ENCODE data around the gene RNF130. TPM values are rescaled to one million over a fixed set of nuclear protein-coding genes. Genes with fewer than 3 reads are reported as not detected.

Gene RNF130
- polyA plus RNA-seq, 1 donor = 41.8 TPM

DNA sequence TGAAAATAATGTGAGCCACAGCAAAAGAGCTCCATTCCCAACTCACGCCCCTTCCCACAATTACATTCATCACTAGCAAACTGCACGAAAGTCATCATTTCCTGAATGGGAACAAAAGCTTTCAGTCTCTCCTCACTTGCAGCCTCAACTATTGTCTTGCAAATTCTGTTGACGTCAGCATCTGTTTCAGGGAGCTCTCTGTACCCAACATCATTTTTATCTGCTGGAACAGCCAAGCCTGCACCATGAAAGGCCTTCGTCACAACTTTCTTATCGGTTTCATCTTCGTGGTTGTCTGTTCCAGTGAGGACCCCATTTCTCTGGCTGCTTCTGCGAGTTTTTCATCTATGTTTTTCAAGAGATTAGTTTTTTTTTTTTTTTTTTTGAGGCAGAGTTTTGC, 14.3 kb upstream of the RNF130 start:
- no peak for DNase-seq

DNA sequence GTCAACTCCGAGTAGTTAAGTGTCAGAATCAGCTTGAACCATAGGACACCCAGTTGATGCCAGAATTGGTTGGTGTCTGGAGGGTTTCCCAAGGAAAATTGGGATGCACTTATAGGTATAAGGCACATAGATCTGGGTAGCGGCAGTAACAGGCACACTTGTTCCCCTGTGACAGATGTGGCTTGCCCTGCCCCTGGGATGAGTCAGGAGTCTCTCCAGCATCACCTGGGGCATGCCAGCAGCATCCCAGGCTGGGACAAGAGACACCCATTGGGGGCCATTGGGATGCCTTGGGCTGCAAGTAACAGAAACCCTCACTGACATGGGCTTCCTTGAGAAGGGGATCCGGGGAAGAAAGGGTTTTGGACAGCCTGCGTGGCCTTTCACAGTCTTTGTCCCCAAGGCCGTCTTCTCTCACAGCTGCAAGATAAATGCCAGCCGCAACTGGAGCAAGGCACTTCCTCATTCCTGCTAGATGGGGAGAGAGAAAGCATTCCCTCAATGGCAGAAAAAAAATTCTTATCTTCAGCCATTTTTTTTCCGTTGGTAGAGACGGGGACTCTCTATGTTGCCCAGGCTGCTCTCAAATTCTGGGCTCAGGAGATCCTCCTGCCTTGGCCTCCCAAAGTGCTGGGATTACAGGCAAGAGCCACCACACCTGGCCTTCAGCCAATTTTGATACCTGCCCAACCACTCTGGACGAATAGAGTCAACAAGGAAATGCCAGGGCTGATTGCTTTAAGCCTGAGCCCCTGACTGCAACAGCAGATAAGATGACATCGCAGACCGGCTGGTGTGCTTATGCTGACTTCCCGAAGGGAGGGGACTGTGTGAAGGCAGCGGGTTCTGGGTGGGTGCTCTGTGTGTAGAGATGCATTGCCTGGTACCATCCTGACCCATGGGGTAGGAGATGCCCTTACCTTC, 13.3 kb upstream of the RNF130 start:
- no peak for DNase-seq

DNA sequence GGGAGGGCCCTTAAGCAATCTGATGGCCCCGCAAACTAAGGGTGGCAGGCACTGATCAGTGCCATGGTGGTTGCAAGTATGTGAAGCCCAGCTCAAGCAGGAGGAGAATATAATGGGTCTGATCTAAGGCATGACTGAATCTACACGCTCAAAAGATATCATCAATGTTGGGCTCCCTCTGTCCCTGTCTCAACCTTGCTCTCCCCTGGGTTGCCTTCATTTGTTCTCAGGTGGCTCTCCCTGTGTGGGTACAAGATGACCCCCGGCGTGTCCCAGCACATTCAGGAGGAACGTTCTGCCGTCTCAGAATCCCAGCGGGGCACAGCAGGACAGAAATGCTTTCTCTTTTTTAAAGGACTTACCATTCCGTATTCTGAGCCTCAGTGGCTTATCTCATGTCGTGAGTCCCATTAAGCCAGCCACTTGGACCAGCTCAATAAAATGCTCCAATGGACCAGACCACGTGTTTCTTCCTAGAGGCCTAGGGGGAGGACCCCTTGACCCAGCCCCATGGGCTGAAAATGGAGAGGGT, 12.0 kb upstream of the RNF130 start:
- DNase-seq = no peak

DNA sequence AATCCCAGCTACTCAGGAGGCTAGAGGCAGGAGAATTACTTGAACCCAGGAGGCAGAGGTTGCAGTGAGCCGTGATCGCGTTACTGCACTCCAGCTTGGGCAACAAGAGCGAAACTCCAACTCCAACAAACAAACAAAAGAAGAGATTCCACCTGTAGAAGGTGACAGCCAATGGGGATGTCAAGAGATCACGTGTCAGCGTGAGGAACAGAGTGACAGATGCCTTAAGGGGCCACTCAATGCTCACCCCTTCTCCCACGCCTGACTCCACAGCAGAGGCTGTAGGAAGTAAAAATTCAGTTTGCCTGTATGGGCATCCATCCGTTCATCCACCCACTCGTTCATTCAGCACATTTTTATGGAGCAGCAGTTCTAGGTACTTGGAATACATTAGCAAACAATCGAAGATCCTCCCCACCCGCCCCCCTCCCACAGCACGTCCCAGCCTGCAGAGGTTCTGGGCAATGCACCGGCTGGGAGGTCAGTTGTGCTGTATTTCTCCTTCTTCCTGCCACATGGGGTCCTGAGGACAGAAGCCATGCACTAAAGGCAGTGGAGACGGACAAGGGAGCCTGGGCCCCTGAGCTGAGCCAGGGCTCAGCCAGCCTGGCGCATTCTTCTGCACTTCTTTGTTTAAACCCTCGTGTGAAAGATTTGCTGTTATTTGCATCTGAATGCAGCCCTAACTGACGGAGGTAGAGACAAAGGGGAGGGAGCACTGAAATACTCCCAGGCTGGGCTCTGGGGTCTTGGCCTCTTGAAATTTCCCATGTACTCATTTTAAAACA, 11.3 kb upstream of the RNF130 start:
- no peak for DNase-seq

DNA sequence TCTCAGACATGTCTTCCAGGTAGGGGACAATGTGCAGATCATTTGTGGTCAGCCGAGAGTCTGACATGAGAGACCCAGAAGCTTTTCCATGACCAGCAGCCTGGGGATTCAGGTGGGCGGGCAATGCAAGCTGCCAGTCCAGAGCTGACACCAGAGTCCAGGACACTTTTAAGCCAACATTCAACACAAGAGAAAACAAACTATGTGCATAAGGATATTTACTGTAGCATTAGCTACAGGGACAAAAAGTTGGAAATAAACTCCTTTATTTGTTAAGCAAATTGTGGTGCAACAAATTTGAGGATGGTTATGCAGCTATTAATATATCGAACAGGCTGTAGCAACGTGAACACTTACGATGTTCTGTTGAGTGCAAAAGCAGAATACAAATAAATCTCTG, 9.9 kb upstream of the RNF130 start:
- DNase-seq = no peak

DNA sequence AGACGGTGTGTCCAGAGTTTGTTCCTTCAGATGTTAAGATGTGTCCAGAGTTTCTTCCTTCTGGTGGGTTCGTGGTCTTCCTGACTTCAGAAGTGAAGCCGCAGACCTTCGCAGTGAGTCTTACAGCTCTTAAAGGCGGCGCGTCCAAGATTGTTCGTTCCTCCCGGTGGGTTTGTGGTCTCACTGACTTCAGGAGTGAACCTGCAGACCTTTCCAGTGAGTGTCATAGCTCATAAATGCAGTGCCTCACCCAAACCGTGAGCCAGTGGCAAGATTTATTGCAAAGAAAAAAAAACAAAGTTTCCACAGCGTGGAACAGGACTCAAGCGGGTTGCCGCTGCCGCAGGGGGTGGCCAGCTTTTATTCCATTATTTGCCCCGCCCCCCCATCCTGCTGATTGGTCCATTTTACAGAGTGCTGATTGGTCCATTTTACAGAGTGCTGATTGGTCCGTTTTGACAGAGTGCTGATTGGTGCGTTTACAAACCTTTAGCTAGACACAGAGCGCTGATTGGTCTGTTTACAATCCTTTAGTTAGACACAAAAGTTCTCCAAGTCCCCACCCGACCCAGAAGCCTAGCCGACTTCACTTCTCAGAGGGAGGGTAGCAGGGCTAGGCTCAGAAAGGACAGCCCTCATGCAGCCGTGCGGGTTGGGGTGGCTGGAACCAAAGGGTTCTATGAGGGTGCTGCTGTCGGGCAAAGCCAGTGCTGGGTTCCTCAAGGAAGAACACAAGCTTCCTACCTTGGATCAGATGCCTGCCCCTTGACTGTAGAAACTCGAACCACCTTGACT, 9.1 kb upstream of the RNF130 start:
- no peak for DNase-seq

DNA sequence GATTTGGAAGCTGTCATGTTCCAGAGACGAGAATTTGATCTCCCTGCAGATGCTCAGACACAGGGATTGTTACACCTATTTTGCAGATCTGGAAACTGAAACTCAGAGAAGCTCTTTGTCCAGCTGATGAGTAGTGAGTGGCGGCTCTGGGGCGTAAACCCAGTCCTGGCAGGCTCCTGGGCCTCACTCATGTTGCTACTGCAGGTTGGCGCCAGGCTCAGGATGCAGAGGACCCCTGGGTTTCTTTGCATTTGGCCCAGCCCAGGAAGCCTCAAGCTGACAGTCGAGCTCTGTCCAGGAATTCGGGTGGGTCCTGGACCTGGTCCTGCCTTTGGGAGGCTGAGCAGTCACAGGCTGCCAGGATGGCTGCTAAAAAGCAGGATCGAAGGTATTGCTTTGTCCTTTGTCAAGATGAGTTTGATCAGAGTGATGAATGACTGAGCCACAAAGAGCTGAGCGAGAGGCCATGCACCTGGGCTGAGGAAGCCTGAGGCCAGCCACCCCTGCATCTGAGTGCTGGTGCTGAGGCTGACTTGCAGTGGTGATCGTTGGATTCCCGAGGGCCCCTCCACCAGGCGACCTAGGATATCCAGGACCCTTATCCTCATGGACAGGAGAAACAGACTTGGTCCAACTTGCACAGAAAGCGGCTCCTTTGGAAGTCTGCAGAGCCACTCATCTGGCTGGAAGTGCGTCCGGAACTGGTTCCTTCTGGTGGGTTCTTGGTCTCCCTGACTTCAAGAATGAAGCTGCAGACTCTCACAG, 8.3 kb upstream of the RNF130 start:
- DNase-seq = no peak

DNA sequence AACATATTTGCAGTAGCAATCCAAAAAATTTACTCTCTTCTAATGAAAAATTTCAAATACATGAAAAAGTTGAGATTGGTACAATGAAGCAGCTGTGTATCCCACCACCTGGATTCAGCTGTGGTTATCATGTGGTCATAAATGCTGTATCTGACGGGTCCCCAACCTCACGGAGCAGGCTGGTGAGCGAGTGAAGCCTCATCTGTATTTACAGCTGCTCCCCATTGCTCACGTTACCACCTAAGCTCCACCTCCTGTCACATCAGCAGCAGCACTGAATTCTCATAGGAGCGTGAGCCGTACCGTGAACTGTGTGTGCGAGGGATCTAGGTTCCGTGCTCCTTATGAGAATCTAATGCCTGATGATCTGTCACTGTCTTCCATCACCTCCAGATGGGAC, 6.8 kb upstream of the RNF130 start:
- DNase-seq = no peak

DNA sequence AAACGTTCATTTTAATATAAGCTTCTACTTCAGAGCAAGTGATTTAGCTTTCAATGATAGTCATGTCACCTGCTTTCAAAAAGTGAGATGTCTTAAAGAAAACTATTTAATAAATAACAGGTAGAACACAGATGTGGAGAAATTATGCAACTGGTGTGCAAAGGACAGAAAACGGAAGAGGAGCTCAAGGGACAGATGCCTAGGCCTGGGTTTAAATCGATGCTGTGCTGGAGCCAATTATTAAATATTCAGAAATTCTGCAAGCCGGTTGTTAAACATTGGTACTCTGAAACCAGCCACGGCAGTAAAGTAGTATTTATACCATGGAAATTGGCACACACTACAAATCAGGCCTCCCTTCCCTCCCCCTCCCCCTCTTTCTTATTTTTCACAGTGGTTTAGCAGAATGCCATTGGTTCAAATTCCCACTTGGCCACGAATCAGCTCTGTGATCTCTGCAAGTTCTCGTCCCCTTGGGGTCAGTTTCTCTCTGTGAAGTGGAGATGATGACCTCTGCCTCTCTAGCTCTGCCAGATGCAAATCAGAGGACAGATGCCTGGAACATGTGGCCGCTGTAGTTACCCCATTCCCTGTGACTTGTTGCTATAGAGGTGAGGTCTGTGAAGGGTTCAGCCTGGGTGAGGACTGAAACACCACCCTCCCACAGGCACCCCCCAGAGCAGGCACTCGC, 6.2 kb upstream of the RNF130 start:
- no peak for DNase-seq

DNA sequence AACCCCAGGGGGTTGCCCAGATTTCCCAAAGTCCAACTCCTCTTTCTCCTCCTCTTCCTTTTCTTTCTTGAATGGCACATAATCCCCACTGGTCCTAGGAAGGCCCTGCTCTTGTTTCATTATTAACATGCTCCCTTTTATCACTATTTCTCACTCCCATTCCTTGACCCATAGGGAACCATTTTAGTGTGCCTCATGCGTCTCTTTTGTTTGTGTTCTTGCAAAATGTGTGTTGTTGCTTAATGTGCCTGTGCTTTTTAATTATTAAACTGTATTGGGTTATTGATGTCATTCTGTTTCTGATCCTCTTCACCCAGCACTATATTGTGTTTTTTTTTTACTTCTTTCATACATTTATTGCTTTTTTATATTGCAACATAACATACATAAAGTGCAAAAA, 4.1 kb upstream of the RNF130 start:
- DNase-seq = no peak

DNA sequence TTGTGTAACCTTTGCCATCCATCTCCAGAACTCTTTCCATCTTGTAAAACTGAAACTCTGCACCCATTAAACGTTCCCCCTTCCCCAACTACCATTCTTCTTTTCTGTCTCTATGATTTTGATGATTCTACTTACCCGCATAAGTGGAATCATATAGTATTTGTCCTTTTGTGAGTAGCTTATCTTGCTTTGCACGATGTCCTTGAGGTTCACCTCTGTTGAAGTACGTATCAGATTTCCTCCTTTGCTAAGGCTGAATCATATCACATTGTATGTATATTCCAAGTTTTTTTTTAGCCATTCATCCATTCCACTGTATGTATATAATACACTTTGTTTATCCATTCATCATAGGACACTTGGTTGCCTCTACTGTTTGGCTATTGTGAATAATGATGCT, 2.9 kb upstream of the RNF130 start:
- no peak for DNase-seq

DNA sequence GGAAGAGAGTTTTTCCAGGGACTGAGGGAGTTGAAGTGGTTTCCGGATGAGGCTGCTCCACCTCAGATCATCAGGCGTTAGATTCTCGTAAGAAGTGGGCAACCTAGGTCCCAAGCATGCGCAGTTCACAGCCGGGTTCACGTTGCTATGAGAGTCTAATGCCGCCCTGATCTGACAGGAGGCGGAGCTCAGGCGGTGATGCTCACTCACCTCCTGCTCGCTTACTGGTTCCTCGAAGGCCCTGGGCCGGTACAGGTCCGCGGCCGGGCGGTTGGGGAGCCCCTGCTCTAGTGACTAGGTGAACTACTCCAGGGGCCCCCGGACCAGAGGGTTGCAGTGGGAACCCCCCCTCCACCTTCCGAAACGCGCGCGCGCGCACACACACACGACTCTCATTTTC, 997 bp upstream of the RNF130 start:
- no peak for DNase-seq

DNA sequence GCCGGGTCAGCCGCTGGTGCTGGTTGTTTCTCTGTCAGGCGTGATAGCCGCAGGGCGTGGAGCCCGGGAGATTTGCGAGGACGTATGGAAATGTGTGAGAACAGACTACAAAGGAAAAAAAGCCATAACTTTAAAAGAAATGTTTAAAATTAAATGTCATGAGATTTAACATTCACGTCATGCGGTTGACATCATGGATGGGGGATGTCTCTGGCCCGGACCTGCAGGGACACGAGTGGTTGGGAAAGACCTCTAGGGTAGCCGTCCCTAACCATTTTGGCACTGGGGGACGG, 643 bp upstream of the RNF130 start:
- DNase-seq = no peak

DNA sequence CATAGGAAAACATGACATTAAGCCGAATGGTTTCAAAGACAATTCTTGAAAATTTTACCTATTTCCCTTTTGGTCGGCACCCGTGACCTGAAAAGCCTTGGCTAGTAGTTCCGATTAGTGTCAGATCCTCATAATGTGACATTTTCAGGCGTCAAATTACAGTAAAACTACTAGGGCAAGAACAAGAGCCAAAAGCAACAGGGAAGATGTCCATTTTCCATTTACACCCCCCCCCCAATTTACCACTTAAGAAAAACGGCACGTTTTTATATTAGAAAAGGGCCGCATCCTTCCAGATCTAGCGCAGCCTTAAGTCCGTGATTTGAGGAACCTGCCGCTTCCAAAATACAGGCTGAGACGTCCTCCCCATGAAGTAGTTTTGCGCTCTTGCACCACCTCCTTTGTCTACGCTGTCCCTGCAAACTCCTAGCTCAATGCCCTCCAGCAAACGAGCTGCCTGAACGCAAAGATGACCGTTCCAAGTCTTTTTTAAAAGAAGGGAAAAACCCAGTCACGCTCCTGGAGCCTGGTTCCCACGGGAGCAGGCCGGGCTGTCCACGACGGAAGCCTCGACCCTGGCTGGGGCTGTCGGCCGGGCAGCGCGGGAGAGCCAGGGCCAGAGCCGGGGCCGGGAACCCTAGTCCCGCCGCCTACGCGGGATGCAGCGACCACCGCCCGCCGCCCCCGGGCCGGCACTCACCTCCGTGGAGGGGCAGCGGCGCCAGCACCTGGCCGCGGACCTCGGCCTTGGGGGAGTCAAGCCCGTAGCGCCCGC, 616 bp downstream of the RNF130 start:
- peak; percentile 60 for DNase-seq

DNA sequence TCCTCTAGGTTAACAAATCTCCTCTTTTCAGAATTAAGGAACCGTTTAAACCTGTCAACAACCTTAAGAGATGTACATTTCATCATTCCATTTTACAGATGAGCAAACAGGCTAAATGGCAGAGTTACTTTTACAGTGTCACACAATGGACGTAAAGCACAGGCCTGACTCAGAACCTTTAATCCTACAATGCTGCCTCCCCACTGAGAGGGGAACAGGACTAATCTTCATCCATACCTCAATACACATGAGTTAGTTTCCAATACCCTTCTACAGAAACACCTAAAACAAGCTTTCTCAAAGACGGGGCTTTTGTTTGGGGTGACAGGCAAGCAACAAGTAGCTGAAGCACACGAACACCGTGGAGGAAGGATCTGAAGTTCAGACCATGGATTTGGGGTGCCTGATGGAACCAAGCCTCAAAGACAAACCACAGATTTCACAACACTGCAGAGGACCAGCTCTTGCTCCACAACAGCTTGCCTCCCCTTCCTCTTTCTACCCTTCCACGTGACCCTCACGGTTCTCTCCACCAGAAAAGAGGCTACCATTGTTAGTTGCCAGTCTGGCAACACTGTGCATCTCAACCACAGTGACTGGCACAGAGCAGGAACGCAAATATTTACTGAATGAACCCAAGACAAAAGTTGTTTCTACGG, 1.8 kb downstream of the RNF130 start:
- DNase-seq = peak; percentile 43

DNA sequence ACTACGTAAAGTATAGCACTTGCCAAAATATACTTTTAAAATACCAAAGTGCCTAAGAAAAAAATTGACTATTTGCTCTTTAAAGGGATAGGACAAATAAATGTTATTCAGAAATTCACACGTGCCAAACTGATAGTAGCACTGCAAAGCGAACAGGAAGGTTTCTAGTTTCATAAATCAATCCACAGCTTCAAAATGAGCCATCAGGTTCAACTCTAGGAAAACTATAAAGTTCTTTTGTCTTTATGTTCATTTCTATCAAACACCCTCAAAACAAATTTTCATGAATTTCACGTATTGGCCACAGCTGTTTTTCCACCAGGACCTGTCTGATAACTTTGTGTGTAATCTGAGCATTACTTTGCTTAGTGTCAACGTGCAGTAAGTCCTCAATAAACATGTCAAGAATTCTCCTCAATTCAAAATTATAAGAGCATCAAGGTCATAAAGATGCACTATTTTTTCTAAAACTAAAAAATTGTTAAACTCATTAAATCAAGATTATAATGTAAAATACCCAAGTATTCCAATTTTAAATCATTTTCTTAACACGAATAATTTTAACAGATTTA, 3.0 kb downstream of the RNF130 start:
- DNase-seq = no peak

DNA sequence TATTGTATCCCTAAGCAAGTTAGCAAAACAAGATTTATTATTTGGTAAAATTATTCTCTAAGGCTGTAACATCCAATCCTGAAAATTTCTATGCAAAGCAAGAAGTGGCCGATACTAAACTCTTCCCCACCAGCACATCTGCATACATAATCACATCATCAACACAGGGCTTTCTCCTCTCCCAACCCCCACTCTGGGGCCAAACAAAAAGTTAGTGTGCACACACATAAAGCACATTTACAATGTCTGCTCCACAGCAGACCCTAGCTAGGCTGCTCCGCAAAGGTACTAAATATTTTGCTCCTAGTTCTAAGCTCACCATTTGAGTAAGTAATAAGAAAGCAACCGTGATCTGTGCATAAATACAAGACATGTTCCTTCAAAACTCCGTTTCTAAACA, 3.6 kb downstream of the RNF130 start:
- DNase-seq = no peak

DNA sequence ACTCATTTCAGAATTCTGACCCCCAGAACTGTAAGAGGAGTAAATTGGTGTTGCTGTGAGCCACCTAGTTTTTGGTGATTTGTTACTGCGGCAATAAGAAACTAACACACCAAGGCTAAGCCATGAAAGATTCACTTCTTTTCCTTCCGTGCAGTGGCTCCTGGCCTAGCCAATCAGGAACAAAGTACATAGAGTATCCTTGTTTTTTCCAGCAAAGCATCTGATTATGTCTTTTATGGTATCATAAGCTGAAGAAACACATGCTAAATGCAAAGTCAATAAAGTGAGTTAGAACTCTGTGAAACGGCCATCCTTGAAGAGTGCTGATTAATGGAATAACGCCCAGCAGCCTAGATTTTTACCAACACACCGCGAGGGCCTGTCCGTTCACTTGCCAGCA, 11.4 kb downstream of the RNF130 start:
- no peak for DNase-seq

DNA sequence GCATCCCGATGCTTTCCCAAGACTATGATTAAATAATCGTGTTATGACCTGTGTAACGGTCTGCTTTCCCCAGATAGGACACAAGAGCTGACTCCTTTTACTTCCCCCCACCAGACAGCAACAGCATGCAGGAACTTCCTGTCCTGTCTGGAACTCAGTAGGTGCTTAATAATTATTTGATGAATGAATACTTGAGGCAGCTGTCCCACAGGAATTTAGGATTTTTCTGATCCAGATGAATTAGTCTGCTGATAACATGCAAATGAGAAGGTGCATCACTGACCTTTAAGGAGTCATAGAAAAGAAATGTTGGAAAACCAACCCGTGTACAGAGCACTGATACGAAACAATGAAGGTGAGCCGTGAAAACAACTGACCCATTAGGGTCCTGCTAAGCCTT, 12.2 kb downstream of the RNF130 start:
- DNase-seq = no peak

DNA sequence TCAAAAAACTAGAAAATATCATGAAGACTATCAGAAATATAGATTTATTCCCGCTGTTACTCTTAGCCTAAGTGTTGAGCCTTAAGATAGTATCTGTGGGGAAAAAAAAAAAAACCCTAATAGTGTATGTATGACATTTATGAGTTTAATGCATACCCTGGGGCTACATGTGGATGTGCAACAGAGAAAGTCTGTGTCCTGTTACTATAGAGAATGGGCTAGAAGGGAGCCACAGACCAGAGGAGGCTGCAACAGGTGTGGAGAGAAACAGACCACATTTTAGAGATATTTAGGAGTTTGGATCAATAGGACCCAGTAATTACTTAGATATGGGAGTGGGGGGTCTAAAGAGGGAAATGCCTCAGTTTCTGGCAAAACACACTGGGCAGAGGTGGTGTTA, 15.4 kb downstream of the RNF130 start:
- DNase-seq = no peak

Data from hindlimb muscle (tissue), 1 donor.